ENCODE results near the gene UBE2Q2.
"Not testable (repeated sequence)": the region's sequence is repeated elsewhere in the genome, so short reads cannot be mapped to it uniquely, and the experiment has no call there.

UBE2Q2 gene

DNA sequence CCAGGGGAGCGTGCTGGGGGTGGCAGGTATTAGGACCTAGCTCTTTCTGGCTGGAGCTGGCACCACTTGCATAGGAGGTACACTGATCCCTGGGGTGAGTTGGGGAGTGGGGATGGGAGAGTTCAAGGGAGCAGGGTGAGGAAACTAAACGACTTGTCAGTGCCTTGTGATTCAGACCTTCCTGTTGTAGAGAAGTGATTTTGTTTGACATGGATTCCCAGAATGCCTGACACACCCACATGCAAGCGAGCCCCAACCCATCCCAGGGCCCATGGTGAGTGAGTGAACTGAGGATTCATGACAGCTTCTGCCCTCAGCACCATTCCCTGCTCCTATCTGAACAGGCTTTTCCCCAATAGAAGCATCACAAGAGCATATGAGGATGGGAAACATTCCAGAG lies 15.6 kb upstream of the UBE2Q2 start:
- no peak for DNase-seq

DNA sequence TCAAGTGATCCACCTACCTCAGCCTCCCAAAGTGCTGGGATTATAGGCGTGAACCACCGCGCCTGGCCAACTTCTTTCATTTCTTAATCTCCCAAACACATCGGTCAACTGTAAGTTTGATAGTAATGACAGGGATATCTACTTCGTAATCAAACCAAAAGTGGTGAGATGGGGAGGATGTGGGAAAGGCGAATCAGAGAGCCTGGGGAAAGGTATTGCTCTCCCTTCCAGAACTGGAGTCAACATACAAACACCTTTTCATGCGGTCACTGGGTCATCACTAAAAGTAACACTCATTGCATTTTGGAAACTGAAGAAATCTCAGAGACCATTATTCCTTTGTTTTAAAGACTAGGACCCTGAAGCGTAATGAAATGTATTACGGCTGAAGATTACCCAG lies 14.8 kb upstream of the UBE2Q2 start:
- DNase-seq, result no peak

DNA sequence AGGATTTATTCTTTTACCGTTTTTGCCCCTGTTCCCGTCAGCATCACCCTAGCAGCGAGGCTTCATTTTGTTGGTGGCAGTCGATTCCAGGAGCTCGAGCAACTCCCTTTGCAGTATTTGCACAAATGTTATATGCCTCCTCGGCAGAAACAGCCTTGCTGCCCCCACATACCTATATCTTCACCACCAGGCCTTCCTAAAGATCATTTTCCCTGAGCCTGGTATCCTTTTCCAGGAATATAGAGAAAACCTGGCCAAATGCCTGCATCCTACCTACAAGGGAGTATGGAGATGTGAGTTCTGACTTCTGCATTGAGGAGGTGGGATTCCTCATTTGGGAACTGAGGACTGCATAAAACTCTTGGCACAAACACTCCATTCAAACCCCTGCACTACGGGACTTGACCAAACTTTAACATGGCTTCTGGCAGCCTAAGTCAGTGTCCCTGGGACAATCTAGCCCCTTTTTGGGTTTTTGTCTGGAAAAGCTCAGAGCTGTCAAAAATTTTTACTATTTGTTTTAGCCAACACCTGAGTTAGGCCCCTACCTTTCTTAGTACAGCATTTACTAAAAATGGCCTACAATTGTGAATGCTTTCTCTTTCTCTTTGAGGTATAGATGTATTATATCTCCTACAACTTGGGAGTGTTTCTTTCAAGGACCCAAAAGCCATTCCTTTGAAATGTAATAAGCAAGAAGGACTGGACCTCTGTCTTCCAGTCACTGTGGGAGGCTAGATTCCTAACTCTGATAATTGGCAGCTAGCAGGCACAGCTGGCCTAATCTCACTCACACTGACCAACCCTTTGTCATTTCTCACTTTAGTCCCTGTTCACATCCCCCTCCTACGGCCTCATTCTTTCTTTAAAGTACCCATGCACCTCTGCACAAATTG lies 12.1 kb upstream of the UBE2Q2 start:
- no peak for DNase-seq

DNA sequence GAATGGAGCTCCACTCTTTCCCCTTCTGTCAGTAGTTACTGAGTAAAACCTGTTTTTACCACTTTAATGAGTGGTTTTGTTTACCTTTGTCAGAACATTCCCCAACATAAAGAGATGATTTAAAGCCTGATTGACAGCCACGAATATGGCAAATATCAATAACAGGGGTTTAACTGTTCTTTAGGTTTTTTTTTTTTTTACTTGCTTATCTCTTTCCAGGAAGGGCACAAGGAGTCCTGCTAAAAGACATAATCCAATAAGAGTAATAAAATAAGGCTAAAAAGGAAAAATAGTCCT lies 11.5 kb upstream of the UBE2Q2 start:
- no peak for DNase-seq

DNA sequence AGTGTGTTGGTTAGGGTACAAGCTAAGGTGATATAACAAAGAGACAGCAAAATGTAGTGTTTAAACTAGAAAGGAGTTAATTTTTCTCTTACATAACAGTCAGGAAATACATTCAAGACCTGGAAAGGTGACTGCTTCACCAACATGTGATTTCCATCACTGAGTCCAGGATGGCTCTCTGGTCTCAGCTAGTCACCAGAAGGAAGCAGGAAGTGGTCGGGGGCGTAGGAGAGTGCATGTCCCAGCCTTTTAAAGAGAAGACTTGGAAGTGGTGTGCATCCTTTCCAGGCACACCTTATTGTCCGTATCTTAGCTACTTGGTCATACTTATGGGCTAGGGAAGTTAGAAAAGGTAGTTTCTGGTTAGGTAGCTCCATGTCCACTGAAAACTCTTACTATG lies 11.1 kb upstream of the UBE2Q2 start:
- DNase-seq, result no peak

DNA sequence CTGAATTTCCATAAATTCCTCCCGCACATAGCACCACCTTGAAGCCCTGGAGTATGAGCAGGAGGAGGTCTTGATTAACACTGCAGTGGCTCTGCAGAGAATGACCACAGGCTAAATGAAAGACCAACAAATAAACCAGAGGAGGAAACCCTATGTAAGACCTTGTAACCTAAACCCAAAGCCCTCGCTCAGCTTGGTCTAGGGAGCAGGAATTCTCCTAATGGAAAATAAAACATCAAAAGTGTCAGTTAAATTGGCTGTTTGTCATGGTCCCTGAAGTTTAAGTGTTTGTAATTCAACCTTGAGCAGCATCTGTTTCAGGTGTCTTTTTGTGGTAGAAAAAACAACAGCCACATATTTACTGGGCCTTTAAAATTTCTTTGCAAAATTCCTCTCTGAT lies 9.2 kb upstream of the UBE2Q2 start:
- no peak for DNase-seq

DNA sequence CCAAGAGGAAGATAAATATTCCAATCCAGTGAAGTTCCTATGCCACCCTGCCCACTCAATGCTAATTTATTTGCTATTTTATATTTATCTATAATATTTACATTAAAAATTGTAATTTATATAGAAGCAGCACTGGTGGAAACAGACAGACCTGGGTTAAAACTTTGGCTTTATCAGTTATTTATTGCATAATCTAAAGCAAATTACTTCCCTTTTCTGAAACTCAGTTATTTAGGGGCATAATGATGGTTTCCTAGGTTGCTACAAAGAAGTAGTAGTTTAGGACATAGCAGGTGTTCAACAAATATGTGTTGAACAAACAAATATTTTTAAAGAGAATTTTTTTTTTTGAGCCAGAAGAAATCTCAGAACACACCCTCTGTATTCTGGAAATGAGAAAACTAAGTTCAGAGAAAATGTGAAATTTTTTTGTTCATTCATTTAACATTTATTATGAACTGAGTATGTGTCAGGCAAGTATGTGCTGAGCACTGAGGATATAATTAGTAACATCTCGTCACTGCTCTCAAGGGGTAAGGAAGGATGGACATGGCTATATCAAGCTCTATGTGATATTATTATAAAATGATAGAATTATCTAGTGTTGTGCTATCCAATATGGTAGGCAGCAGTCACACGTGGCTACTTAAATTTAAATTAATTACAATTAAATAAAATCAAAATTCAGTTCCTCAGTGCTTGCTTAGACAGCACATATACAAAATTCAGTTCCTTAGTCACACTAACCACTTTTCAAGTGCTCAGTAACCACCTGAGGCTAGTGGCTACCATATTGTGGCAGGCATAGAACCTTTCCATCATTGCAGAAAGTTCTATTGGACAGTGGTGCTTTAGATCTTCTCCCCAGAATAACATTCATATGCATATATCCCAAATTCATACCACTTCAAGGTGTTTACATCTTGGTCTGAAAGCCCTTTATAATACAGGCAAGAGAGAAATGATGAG lies 7.0 kb upstream of the UBE2Q2 start:
- DNase-seq, result no peak

DNA sequence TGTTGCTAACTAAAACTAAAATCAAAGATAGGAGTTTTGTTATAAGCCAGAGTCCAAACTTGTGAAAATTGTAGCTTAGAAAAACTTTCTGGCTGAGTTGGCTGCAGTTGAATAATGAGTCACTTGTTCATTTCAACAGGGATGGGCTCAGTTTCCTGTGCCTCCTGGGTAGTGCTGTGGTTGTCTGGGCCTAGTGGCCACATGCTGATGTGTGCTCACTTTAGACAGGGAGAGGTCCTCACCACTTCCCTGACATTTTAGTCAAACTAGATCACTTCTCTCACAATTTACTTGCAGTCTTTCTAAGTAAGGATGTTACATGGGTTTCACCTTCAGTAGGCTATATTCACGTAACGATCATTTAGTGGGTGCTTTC lies 6.3 kb upstream of the UBE2Q2 start:
- no peak for DNase-seq

DNA sequence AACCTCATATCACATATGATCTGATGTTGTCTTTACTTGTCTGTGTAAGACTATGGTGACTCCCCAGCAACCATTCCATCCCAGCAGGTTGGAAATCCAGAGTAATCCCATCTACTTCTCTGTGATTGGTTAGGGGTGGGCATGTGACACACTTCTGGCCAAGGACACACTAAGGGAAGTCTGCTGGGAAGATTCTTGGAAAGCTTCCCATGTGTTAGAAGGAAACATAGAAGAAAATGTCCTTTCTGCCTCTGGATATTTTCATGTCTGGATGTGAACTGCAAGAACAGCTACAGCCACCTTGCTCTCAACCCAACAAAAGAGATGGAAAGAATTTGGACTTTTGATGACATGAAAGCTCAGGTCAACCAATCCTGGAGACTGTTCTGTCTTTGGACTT lies 2.6 kb upstream of the UBE2Q2 start:
- DNase-seq, result no peak

DNA sequence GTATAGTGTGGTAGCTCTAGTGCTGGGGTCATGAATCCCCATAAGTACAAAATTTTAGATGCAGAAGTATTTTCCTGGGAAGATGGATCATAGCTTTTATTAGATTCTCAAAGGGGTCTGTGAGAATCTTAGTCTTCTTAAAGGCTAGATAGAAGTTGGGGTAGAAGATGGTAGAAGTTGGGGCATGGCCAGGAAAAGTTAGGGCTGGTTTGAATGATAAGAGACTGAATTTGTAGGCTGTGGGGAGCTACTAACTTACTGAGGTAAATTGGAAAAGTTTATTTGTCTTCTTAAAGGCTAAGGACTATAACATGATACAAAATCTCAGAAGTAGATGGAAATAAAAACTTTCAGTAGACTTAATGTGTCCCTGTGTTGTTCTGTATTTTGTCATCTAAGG lies 1.6 kb upstream of the UBE2Q2 start:
- DNase-seq, result no peak

DNA sequence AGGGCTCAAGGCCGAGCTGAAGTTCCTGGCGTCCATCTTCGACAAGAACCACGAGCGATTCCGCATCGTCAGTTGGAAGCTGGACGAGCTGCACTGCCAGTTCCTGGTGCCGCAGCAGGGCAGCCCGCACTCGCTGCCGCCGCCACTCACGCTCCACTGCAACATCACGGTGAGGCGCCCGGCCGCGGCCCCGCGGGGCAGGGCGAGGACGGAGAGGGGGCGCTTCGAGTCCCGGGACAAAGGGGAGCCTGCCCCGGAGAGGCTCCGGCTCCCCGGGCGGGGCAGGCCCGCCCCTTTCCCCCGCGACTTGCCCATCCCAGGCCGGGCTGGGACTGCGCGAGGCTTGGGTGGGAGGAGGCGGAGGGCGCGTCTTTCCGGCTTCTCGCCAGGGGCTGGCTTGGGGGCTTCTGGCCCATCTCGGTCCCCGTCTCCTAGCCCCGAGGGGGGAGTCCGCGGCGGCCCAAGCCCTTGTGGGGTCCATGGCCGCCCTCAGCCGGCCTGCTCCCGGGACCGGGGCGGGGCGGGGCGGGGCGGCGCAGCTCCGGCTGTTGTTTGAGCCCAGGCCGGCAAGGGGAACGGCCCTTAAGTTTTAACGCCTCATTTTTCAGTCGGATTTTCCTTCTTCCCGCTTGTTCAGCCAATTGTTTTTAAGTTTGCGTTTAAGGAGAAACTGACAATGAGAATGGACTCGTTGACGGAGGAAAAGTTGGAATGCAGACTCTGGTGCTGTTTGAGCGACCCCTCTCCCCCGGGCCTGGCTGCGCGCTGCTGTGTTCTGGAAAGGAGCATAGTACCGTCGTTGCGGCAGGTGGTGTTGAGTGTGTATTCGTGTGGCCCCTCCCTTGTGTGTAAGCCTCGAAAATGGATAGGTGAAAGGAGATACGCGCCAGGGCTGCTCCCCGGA lies 683 bp downstream of the UBE2Q2 start:
- DNase-seq, result peak; percentile 38

DNA sequence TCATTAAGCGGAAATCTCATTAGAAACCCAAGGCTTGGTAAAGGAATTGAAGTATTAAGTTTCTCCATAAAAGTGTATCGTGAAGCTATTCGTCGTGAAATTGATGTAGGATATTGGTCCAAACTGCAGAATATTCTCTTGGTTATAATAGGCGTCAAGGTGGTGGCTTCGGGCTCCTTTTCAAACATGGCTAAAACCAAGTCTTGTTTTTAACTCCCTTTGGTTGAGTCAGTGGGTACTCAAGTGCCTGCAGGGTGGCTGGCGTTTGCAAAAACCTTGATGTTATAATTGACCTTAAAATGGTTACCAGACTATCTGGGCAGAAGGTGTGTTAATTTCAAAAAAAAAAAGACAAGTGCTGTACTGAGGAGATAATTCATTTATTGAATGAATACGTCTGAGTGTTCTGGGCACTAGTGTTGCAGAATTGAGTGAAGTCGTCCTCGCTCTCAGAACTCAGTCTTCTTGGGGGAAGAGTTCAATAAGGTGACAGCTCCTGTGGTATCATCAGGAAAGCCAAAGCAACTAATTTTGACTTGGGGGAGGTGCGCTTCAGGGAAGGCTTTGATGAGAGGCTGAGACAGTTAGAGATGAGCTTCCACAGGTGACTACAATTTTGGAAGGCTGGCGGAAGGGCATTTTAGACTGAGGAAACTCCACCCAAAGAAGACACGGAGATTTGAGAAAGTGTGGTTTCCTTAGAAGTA lies 1.5 kb downstream of the UBE2Q2 start:
- DNase-seq, result no peak

DNA sequence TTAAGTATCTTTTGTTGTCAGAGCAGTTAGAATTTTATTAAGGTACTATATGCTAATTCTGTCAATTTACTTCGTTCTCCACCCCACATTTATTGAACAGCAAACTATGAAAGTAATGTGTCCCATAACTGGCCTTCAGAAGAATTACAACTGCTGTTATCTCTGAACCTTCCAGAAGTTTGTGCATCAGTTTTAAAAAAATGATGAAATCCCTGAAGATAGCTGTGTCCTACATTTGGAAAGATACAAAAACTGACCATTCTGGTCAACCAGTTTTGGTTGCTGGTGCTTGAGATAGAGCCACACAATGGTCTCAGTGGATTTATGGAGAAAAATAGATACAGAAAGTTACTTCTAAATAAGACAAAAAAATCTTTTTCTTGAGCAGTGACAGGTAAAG lies 5.9 kb downstream of the UBE2Q2 start:
- DNase-seq, result no peak

DNA sequence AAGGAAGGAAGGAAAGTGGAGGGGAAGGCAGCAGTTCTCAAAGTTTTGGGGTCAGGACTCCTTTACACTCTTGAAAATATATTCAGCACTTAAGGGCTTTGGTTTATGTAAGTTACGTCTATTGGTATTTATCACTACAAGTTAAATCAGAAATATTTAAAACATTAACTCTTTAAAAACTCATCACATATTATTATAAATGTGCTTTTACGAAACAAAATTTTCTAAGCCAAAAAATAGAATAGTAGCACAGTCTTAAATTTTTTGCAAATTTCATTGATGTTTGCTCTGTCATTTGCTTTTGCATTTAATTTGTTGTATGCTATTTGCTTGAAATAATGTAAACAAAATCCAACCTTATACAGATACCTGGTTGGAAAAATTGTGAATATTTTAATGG lies 7.5 kb downstream of the UBE2Q2 start:
- no peak for DNase-seq

DNA sequence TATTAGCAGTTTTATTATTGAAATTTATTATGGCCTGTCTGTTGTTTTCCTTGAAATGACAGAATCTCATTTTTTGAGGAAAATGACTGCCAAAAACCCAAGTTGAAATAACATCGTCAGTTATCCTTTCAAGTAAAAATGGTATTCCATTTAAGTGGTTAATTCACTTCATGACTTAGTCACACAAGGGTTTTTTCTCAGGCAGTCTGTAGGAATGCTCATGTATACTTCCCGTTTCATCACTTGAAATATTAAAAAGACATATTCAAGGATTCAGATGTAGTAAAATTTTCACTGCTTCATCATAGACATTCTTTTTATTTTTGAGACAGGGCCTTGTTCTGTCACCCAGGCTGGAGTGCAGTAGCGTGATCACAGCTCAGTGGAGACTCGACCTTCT lies 8.3 kb downstream of the UBE2Q2 start:
- DNase-seq, result not testable (repeated sequence)

DNA sequence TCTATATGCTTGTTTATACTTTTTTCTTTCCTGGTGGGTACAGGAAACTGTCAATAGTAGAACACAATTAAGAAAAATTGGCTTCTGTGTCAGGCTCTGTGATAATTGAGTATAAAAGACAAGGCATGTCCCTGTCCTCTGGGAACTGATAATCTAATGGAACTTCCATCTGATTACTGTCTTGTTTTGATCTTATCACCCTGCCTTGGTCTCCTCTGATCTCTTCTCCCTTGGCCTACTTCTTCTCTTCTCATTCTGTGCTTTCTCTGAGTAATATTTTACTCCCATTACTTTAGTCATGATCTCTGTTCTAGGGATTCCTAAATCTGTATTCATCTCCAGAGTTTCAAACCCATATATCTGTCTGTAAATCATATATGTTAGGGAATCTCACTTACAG lies 14.6 kb downstream of the UBE2Q2 start:
- DNase-seq, result no peak

DNA sequence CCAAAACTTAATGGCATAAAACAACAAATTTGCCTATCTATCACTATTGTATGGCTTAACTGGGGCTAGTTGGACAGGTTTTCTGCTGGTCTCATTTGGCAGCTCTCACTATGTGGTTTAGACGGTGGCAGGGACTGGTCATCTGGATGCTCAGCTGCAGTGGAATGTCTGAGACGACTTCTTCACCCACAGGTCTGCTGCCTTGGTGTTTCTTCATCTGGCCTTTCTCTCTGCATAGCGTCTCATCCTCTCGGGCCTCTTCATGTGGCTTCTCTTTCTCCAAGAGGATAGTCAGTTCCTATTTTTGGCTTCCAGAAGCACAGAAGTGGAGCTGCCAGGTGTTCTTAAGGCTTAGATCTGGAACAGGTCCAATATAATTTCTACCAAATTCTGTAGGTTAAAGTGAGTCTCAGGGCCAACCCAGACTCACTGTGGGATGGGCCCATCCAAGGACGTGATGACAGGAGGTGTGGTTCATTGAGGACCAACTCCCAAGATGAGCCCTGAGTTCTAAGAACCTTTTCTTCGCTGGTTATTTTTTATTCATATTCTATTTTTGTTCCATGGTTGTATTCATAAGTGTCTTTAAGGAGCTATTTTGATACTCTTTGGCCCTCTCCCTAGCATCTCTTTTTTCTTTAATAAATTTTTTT lies 18.6 kb downstream of the UBE2Q2 start:
- no peak for DNase-seq

DNA sequence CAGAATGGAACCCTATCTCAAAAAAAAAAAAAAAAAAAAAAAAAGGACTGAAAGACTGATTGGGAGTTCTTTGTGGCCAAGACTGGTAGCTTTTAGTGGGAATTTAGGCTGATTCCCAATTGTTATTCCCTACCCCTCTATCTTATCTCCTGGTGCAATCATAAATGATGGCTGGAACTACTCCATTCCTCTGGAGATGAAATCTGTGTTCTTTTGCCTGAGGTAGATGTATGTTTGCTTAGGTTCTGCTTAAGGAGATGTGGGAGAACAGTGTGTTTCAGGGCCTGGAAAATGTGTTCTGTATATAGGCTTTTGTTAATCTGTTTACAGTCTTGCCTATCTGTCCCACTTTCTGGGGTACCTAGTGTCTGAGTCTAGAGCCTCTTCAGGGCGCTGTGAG lies 19.5 kb downstream of the UBE2Q2 start:
- no peak for DNase-seq

DNA sequence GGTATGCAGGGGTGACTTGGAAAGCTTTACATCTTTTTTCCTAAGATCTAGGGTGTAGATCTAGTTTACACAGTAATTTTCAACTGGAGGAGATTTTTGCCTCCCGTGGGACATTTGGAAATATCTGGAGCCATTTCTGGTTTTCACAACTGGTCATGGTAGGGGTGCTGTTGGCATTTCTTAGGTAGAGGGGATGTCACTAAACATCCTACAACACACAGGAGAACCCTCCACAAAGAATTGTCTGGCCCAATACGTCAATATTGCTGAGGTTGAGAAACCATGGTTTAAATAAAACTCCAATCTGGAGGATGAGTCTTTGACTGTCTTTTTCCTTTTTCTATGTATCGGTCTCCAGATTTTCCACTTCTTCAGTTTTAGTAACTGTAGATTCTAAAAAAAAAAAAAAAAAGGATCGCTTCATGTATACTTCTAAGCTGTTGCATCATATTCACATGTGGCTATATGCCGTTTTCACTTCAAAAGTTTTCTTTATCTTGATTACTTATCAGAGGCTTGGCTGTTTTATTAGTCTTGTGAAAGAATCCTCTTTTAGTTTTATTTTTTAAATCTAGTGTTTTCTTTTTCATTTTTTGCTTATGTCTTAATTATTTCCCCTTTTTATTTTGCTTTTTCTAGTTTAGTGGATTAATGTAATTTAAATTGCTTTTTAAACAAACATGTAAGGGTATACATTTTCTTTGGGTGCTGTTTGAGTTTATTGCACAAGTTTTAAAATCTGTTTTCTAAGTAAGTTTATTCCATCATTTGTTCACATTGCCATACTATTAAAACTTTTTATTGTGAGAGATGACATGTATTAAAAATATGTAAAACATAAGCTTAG lies 21.2 kb downstream of the UBE2Q2 start:
- no peak for DNase-seq

DNA sequence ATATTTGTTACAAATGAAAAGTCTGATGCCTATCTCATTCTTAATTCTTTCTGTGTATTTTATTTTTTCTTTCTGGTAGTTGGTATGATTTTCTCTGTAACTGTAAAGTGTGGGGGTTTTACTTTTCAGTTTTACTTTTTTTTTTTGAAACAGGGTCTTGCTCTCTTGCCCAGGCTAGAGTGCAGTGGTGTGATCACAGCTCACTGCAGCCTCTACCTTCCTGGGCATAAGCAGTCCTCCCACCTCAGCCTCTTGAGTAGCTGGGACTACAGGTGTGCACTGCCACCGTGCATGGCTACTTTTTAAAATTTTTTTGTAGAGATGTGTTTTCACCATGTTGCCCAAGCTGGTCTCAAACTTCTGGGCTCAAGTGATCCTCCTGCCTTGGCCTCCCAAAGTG lies 22.8 kb downstream of the UBE2Q2 start:
- DNase-seq, result not testable (repeated sequence)

DNA sequence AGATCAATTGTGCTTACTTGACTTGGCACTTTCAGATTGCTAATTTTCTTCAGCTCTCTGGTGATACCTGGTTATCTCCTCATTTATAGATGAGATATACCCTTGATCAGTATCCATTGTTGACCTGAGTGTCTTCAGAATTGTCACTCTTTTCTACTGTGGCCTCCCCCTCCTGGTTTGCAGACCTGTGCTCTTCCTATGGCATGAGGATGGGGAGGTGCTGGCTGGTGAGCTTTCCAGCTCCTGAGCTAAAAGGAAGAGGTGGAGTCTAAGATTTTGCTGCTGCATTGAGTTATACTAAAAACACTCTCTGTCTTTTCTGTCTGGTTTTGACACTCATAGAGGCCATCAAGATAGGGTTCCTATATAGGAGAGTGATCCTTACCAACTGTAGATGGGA lies 23.7 kb downstream of the UBE2Q2 start:
- no peak for DNase-seq
